Adrenal gland (tissue), 5 donors: ENCODE measurements around the gene CCDC51.

Experiments
- POLR2A ChIP-seq, 2 donors: fragments of 450-650 bp; IDR thresholded peaks; one replicate each; pipeline ENCODE4 v1.6.1; 2017; ENCODE audit warnings: antibody characterized with exemption in 2 of 2, mild to moderate bottlenecking in 2 of 2, moderate library complexity in 1 of 2
- TF ChIP-seq, protein P1 (sequence below), 6 experiments: fragments of 450-650 bp in 4 of 6; fragments of 200-600 bp in 2 of 6; sonication (generic) in 1 of 6; IDR thresholded peaks; 1 replicate in 5 of 6; 2 replicates in 1 of 6; pipeline versions ENCODE4 v1.5.1 to v1.8.0; 2016 to 2021; ENCODE audit warnings: antibody characterized with exemption in 6 of 6, mild to moderate bottlenecking in 2 of 6, moderate library complexity in 1 of 6
- donor health status: DM: no; HTN: no; CAD: no.

DNA sequence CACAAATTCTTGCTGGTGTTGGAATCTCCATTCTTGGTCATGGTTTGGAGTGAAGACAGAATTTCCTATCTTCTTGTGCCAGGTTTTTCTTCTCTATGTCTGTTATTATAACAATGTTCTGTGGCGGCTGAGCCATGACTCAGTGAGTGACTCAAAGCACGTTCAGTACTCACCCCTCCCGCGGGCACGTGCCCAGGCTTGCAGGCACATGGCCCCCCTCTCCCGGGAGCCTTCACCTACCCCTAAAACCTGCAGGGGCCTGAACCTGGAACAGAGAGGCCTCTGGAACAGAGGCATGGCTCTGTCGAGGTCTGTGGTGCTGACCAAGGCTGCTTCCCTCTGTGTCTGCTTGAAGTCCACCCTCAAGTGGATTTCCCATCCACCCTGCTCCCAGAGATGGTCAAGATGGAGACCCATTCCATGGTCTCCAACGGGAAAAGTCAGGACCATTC lies 37.6 kb downstream of the CCDC51 start:
- TF ChIP-seq POLR2A (IDR thresholded peaks at IDR 0.05): no peak
- TF ChIP-seq, protein P1, sequence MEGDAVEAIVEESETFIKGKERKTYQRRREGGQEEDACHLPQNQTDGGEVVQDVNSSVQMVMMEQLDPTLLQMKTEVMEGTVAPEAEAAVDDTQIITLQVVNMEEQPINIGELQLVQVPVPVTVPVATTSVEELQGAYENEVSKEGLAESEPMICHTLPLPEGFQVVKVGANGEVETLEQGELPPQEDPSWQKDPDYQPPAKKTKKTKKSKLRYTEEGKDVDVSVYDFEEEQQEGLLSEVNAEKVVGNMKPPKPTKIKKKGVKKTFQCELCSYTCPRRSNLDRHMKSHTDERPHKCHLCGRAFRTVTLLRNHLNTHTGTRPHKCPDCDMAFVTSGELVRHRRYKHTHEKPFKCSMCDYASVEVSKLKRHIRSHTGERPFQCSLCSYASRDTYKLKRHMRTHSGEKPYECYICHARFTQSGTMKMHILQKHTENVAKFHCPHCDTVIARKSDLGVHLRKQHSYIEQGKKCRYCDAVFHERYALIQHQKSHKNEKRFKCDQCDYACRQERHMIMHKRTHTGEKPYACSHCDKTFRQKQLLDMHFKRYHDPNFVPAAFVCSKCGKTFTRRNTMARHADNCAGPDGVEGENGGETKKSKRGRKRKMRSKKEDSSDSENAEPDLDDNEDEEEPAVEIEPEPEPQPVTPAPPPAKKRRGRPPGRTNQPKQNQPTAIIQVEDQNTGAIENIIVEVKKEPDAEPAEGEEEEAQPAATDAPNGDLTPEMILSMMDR (IDR thresholded peaks at IDR 0.05): no peak
